ENCODE results near the gene SNAI3. TPM values are rescaled to one million over a fixed set of nuclear protein-coding genes. Genes with fewer than 3 reads are reported as not detected.

SNAI3 gene
- total RNA-seq, 6 experiments from 2014 or later: 0.15 to 0.98 (median 0.35) TPM

GRCh38 chr16:88678224-88678979 is 7.9 kb downstream of the SNAI3 start:
- Histone ChIP-seq H3K4me3 (no peak overlapping the region), H3K27me3 (no peaks in the 10 kb centered on the region), H3K4me1 (peaks cover 0 to 3% (median 0%) of the 10 kb centered on the region in 4 donors), H3K36me3 (no peaks in the 10 kb centered on the region), H3K9me3 (no peaks in the 10 kb centered on the region), H3K27ac (no peak overlapping the region)
- no CpG with 5 or more reads among the region's 32 CpGs for WGBS (ENCODE audit: insufficient coverage, low coverage, low lambda C conversion rate, missing lambda C conversion rate)
- ATAC-seq: no peak
- peak in 2 of 3 donors; percentile 44 to 53 for DNase-seq
- intact Hi-C loops (cut with DNase I): no loop called here
- no peak for TF ChIP-seq CTCF (IDR thresholded peaks at IDR 0.05)
- TF ChIP-seq POLR2A (IDR thresholded peaks at IDR 0.05): no peak

GRCh38 chr16:88677721-88678120 is 8.6 kb downstream of the SNAI3 start:
- TF ChIP-seq POLR2A (IDR thresholded peaks at IDR 0.05): no peak
- no peak for TF ChIP-seq CTCF (IDR thresholded peaks at IDR 0.05)

GRCh38 chr16:88676502-88677242 is 9.6 kb downstream of the SNAI3 start:
- Histone ChIP-seq H3K27ac (no peak overlapping the region), H3K36me3 (no peaks in the 10 kb centered on the region), H3K4me3 (no peak overlapping the region), H3K4me1 (peaks cover 0 to 3% (median 0%) of the 10 kb centered on the region in 4 donors), H3K27me3 (no peaks in the 10 kb centered on the region), H3K9me3 (no peaks in the 10 kb centered on the region)
- DNase-seq (peak in 1 of 3 donors; percentile 45), ATAC-seq (no peak)
- TF ChIP-seq CTCF (IDR thresholded peaks at IDR 0.05) (no peak), POLR2A (IDR thresholded peaks at IDR 0.05) (no peak)
- no CpG with 5 or more reads among the region's 22 CpGs for WGBS (ENCODE audit: insufficient coverage, low coverage, low lambda C conversion rate, missing lambda C conversion rate)
- intact Hi-C loops (cut with DNase I): no loop called here

More at GRCh38 chr16:88677721-88678120, 8.6 kb downstream of the SNAI3 start:
- intact Hi-C loops (cut with DNase I): no loop called here
- no peaks in the 10 kb centered on the region for H3K9me3 ChIP-seq
- ATAC-seq (no peak), DNase-seq (no peak)
- H3K4me3 ChIP-seq: no peak overlapping the region
- 67% methylated on average over 3 of the region's 13 CpGs for WGBS (ENCODE audit: insufficient coverage, low coverage, low lambda C conversion rate, missing lambda C conversion rate)
- no peaks in the 10 kb centered on the region for H3K27me3 ChIP-seq
- H3K36me3 ChIP-seq: no peaks in the 10 kb centered on the region
- no peak overlapping the region for H3K27ac ChIP-seq
- H3K4me1 ChIP-seq: peaks cover 0 to 3% (median 0%) of the 10 kb centered on the region in 4 donors

GRCh38 chr16:88673716-88674379 is 12.5 kb downstream of the SNAI3 start:
- Histone ChIP-seq H3K27ac (no peak overlapping the region), H3K9me3 (no peaks in the 10 kb centered on the region), H3K27me3 (no peaks in the 10 kb centered on the region), H3K4me3 (no peak overlapping the region), H3K36me3 (no peaks in the 10 kb centered on the region), H3K4me1 (no peaks in the 10 kb centered on the region)
- intact Hi-C loops (cut with DNase I): no loop called here
- 85% methylated on average over 6 of the region's 19 CpGs for WGBS (ENCODE audit: insufficient coverage, low coverage, low lambda C conversion rate, missing lambda C conversion rate)
- TF ChIP-seq CTCF (IDR thresholded peaks at IDR 0.05) (no peak), POLR2A (IDR thresholded peaks at IDR 0.05) (no peak)
- no peak for DNase-seq
- no peak for ATAC-seq
